DLD1 (cell line): ENCODE measurements around the gene CNTNAP4.

Experiments
- in situ Hi-C: cut with HindIII; loops from 2 replicates; pipeline ENCODE4 v1.10.0; 2017; ENCODE audit warnings: low sequenced_read_pairs

Gene CNTNAP4

GRCh38 chr16:76484020-76484419 lies 206.8 kb downstream of the CNTNAP4 start:
- in situ Hi-C loops, result no loop called here

DNA sequence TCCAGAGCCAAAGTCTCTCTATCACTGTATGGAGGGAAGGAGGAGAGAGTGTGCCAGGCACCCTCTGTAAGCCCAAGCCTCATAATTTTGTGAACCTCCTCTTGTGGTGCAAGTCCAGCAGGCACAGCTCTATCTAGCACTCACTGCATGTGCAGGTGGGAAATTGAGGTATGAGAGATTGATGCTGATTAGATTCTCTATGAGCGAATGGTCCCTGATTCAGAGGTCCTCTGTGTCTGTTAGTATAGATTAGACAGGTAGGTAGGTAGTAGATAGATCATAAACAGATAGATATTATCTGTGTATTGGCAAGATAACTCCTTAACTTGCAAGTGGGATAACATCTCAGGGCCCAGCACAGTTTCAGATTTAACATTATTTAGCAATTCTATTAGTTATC lies 209.5 kb downstream of the CNTNAP4 start:
- in situ Hi-C loops, result no loop called here

DNA sequence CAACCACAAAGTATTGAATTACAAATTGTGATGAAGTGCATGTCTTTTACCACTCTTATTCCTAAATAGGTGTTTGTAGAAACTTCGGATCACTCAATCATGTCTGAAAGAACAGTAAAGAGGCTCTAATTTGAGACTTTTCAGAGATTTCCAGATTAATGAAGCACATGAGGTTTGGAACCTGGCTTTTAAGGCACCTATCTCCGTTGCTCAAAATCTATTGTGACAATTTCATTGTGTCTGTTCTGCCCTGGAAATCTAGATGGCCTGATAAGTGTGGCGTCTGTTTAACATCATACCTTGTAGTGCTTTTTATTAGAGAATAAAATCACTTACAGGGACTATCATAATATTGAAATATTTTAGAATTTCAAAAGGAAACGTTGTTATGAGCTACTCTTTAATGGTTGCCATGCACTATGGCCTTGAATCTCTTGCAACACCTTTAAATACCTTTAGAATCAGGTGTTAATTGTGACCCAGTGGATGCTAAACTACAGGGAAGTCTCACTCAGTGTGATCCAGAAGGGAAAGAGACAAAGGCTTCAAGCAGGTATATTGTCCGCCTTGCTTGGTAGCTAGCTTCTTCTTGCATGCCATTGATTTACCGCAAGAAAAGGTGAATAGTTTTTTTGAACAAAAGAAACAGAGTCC lies 210.3 kb downstream of the CNTNAP4 start:
- in situ Hi-C loops, result no loop called here

DNA sequence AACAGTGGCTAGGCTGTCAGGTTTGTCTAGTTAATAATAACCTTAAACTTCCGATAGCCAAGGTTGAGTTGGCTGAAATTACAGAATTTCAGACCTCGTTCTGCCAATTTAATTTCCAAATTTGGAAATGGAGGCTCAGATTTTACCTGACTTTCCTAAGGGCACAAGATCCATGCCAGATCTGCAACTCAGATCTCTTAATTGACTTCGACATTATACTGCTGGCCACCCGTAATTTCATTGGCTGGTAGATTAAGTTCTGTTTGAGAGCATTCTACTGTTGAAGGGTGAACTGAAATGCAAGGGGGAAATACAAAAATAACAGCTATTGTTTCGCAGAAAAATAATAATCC lies 210.8 kb downstream of the CNTNAP4 start:
- in situ Hi-C loops, result no loop called here

- in situ Hi-C loops, result no loop called here
Measured at GRCh38 chr16:76490036-76490639, 212.9 kb downstream of the CNTNAP4 start.

- in situ Hi-C loops, result no loop called here
Measured at GRCh38 chr16:76500006-76500405, 222.8 kb downstream of the CNTNAP4 start.

GRCh38 chr16:76502063-76502462 lies 224.9 kb downstream of the CNTNAP4 start:
- in situ Hi-C loops, result no loop called here

DNA sequence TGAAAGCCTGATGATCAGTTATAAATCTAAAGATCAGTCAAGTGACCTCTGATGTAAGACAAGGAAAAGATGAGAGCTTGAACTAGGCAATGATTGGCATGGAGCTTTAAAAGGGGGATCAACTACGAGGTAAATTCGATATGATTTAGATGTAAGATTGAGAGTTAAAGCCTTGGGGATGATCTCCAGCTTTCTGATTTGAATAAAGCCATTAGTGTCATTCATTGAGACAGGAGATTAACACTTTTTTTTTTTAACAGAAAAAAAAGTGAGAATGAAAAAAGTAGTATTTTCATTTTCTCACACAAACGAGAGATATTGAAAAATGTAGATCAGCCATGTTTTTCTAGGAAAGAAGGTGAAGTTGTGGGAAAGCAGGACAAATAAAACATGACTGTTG lies 225.4 kb downstream of the CNTNAP4 start:
- in situ Hi-C loops, result no loop called here

- in situ Hi-C loops, result no loop called here
Measured at GRCh38 chr16:76503091-76503490, 225.9 kb downstream of the CNTNAP4 start.

GRCh38 chr16:76511203-76511602 lies 234.0 kb downstream of the CNTNAP4 start:
- in situ Hi-C loops, result no loop called here

DNA sequence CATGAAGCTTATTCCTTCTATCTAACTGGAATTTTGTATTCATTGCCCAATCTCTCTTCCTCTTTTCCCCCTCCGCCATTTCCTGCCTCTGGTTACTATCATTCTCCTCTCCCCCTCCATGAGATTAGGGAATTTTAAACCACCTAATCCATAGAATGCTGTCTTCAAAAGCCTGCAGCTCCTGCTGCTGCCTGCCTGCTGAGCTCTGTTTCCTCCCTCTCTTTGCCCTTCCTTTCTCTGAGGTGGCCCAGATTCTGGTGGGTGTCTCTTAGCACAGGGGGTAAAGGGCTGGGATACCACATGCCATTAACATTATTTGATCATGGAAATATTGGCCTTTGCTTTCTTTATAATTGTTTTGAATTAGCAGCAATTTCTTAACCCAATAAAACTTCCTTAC lies 241.6 kb downstream of the CNTNAP4 start:
- in situ Hi-C loops, result no loop called here

- in situ Hi-C loops, result no loop called here
Measured at GRCh38 chr16:76524356-76524755, 247.2 kb downstream of the CNTNAP4 start.

- in situ Hi-C loops, result no loop called here
Measured at GRCh38 chr16:76524769-76525168, 247.6 kb downstream of the CNTNAP4 start.

GRCh38 chr16:76527244-76527643 lies 250.0 kb downstream of the CNTNAP4 start:
- in situ Hi-C loops, result no loop called here

DNA sequence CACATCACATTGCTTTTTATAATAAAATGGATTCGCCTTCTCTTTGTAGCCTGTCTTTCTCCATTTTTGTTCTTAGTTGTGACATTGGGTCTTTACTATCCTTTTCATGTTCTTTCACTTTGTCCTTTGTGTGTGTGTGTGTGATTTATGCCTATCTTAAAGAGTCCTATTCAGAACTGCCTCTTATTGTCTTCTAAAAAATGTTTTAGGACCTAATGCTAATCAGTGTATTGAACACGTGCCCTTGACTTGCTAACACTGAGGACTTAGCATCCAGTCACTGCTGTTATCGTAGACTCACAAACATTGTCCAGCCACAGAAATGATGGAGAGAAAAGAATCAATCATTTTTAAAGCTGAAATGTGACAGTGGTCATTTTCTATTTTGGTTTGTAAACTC lies 251.9 kb downstream of the CNTNAP4 start:
- in situ Hi-C loops, result no loop called here

DNA sequence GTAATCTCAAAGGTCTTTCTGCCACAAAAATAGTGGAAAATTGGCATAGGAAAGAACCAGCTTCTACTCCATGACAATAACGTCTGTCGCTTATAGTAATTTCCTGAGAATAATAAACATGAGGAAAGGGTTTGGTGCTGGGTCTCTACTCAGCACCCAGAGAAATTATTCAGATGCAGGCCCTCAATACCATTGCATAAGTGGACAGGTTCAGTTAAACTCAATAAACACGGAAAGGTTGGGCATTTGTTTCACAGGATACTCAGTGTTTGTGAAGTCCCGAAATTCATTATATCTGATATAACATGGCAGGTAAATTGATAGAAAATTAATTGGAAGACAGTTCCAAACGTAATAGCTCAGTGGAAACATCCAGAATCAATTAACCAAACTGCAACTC lies 254.0 kb downstream of the CNTNAP4 start:
- in situ Hi-C loops, result no loop called here

DNA sequence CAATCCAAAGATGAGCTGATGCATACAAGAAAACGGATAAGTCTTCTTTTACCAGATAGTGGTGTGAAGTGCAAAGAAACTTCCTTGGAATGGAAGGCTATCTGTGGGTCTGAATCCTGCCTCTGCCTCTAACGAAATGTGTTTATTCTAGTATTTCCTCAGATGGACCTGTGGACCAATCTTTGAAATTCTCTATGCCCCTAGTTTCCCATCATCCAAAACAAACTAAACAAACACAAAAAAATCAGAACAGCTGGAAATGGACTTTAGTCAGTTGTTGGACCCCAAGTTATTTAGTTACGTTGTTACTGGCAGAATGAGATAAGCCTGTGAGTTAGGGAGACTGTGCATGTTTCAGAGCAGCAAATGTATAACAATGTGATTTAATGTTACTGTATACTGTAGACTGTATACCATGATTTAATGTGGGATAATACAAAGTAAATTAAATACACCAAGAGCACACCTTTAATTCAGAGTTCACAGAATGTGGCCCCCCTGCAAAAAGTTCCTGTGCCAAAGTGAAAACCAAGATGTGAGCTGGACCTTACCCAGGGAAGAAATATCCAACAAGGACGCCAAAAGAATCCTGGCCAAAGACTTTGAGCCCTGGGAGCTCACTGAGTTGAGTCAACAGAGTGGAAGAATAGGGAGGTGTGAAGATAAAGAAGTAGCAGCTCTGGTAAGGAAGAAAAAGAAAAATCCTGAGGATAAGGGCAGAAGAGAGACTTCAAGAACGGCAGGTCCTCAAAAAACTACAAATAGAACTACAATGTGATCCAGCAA lies 255.2 kb downstream of the CNTNAP4 start:
- in situ Hi-C loops, result no loop called here

- in situ Hi-C loops, result no loop called here
Measured at GRCh38 chr16:76539609-76540008, 262.4 kb downstream of the CNTNAP4 start.

DNA sequence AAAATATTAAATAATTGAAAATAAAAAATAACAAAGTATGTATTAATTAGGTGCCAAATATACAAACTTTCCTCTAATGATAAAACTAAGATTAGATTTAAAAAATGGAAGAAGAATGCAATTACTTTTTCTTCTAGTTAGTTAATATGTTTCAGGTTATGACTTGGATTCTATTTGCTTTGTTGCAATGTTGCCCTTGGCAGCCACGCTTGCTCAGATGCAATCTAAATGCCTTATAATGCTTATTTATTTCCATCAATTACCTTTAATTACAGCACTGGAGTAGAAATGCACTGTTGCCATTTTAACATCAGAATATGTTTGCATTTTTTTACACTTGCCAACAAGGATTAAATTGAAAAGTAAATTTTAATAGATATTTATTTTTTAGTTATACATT lies 263.9 kb downstream of the CNTNAP4 start:
- in situ Hi-C loops, result no loop called here

DNA sequence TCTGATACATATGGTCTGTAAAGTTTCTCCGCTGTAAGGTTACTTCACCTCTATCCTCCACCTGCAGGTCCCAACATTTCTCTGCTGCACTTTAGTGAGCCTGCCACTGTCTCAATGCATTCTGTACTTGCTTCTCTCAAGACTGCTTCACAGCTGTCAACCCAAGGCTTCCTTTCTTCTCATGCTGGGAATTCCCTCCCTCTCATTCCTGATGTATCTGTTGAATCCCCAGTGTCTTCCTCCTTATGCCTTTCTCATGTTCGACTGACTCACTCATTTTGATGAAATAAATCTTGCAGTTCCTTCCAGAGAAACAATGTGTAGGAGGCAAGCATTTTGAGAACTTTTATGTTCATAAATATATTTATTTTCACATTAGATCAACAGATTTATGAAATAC lies 288.3 kb downstream of the CNTNAP4 start:
- in situ Hi-C loops, result no loop called here

- in situ Hi-C loops, result no loop called here
Measured at GRCh38 chr16:76571755-76572154, 294.6 kb downstream of the CNTNAP4 start.

- in situ Hi-C loops, result no loop called here
Measured at GRCh38 chr16:76573281-76573680, 296.1 kb downstream of the CNTNAP4 start.
